ENCODE measurements around the gene CTR9.

GRCh38 chr11:10716122-10716521, 34.9 kb upstream of the CTR9 start:
- TF ChIP-seq CTCF (IDR thresholded peaks at IDR 0.05; ENCODE audit: low read depth, low read length, poor library complexity, severe bottlenecking) (no peak), EZH2phosphoT487 (IDR thresholded peaks at IDR 0.05; ENCODE audit: borderline replicate concordance, low read length) (no peak)

Measured in DOHH2 (cell line).